Fibroblast of lung (primary cell): Measurements from ENCODE around the gene LCN2.

ENCODE experiments used
- CTCF ChIP-seq, 2 donors: IDR thresholded peaks in 1 of 2; conservative IDR thresholded peaks in 1 of 2; 1 replicate in 1 of 2; 2 replicates in 1 of 2; pipeline ENCODE4 v1.5.1; 2011 to 2012; ENCODE audit warnings: low read length in 2 of 2, control low read depth in 1 of 2, inconsistent platforms in 1 of 2, low read depth in 1 of 2, mild to moderate bottlenecking in 1 of 2
- EZH2 ChIP-seq: IDR thresholded peaks from 2 replicates; pipeline ENCODE4 v1.5.1; 2012; ENCODE audit warnings: low read length, control low read depth, mild to moderate bottlenecking; ENCODE audit errors: missing control alignments

- TF ChIP-seq CTCF (conservative IDR thresholded peaks at IDR 0.05 in 1 of 2, IDR thresholded peaks at IDR 0.05 in 1 of 2; ENCODE audit: low read depth in 1 of 2, low read length in 2 of 2) (no peak), EZH2 (no peak)
Measured at GRCh38 chr9:128099932-128100491, 49.2 kb upstream of the LCN2 start.
